ENCODE data around the gene ARHGAP28. TPM values are rescaled to one million over a fixed set of nuclear protein-coding genes. Genes with fewer than 3 reads are reported as not detected.
"Not testable (repeated sequence)": the region's sequence is repeated elsewhere in the genome, so short reads cannot be mapped to it uniquely, and the experiment has no call there.

ARHGAP28 gene
- total RNA-seq, 1 experiment from 2014 or later, result 0.37 TPM

DNA sequence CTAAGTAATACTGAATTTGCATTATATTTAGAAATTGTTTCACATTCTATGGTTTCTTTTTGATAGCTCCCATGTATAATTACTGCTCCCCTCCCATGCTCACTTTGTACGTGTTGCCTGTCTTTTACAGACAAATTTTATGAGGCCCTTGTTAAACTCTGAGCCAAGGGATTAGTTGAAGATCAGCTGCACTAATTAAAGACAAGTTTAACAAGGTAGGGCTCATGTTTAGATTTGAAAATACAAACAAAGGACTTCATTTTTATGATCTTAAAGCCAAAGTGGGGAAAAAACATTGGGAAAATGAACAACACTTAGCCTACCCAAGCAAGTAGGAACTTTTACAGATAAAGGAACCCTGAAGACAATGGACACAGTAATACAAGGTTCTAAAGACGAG is 46.2 kb downstream of the ARHGAP28 start:
- no peak for DNase-seq (ENCODE audit: low read depth)

DNA sequence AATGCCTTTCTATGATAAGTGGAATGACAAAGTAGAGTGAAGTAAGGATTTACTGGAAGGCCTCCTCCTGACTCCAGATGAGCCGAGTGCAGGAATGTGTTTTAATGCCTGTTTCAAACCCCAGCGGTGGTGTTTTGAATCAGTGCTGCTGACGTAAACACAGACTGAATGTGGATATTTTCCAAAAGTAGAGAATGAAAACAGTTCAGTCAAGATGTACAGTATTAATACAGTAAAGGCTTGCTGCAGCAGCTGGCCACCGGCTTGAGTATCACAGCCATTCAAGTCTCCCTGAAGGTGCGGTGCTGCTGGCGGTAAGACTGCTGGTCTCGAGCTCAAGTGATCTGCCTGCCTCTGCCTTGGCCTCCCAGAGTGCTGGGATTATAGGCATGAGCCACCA is 46.7 kb downstream of the ARHGAP28 start:
- no peak for DNase-seq (ENCODE audit: low read depth)

- DNase-seq (ENCODE audit: low read depth), result no peak
Observed at GRCh38 chr18:6777509-6777908, 48.0 kb downstream of the ARHGAP28 start.

GRCh38 chr18:6778459-6779247 is 49.1 kb downstream of the ARHGAP28 start:
- no peak for DNase-seq (ENCODE audit: low read depth)

DNA sequence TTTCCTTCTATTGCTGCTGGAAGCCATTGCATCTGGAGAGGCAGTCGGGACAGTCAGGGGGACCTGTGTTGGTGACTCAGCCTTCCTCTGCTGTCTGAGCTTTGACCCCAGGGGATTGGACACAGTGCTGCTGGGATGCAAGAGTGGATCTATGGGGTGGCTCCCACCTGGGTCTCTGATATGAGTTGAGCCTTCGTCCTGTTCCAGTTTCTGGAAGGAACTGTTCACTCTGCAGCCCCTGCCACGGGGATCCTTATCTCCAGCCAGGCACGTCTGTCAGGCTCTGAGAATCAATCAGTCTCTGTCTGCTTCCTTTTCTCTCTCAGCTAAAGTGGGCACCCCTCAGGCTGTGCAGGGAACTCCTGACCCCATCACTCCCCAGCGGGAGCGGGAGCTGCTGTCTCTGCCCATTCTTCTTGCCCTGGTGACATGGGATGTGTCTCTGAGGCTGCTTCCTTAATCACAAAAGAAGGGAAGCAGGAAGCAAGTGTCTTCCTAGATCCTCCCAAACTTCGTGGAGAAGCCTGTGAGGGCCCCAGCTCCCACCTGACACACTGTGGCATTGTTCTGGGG is 51.7 kb downstream of the ARHGAP28 start:
- DNase-seq (ENCODE audit: low read depth), result no peak

DNA sequence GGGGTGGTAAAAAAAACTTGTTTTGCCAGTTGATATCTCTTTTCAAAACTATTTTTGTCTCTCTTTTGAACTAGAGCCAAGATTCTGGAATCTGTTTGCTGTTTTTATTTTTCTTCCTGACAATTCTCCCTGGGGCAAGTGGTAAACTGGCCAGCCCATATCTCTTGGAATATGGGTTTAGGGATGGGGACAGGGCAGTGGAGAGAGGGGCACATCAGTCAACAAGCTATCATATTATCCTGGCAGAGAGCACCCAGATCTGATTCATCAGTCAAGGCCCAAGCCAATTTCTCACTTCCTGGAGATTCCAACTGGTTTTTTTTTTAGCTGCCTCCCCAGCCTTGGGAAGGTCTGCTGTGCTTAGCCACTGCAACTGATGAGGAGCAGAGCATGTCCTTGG is 52.3 kb downstream of the ARHGAP28 start:
- DNase-seq (ENCODE audit: low read depth), result peak; percentile 25

DNA sequence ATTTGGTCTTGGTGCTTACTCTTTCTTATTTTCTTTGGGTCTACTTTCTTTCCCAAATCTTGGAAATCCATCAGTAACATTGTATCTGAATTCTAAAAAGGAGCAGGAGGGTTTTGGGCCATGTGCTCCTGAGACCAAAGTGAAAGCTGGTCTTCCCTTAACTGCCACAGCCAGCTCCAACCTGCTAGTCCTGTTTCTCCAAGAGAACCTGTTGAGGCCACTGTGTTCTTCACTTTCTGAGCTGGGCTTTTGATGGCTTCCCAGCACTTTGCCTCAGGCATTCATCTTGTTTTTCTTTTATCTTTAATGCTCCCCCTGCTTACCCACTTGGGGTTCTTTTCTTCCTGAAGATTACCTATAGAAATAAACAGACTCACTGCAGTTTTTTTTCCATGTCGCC is 53.3 kb downstream of the ARHGAP28 start:
- DNase-seq (ENCODE audit: low read depth), result no peak

DNA sequence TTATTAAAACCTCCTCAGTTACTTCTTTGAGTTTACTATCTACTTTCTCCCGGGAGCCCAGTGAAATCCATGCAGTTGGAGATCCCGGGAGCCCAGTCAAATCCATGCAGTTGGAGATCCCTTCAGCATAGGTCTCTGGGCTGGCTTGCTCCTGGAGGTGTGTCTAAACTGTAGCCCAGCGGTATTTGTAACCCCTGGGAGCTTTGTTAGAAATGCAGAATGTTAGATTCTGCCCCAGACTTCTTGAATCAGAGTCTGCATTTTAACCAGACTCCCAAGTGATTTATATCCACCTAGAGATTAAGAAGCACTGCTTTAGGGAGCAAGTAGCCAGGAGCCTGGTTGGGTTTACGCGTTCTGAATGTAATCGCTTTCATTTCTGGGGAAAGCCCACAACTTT is 54.5 kb downstream of the ARHGAP28 start:
- DNase-seq (ENCODE audit: low read depth), result no peak

GRCh38 chr18:6785001-6785400 is 55.5 kb downstream of the ARHGAP28 start:
- no peak for DNase-seq (ENCODE audit: low read depth)

GRCh38 chr18:6785411-6785810 is 55.9 kb downstream of the ARHGAP28 start:
- DNase-seq (ENCODE audit: low read depth), result no peak

- no peak for DNase-seq (ENCODE audit: low read depth)
Observed at GRCh38 chr18:6792391-6792790, 62.9 kb downstream of the ARHGAP28 start.

- no peak for DNase-seq (ENCODE audit: low read depth)
Observed at GRCh38 chr18:6793455-6793854, 63.9 kb downstream of the ARHGAP28 start.

GRCh38 chr18:6793986-6794385 is 64.5 kb downstream of the ARHGAP28 start:
- no peak for DNase-seq (ENCODE audit: low read depth)

DNA sequence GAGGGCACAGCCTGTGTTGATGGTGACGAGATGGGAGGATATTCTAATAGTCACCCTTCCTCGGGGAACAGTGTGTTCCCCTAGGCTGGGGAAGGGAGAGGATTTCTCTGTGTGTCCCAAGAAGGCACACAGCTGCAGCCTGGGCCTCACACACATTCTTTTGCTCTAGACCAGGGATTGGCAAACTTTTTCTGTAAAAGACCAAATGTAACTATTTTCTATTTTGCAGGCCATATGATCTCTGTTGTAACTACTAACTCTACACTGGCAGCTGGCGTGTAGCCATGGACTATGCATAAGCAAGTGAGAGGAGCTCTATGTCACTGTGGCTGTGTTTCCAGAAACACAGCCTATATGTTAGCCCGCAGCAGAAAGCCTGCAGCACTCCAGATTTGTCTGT is 65.8 kb downstream of the ARHGAP28 start:
- no peak for DNase-seq (ENCODE audit: low read depth)

GRCh38 chr18:6796511-6796910 is 67.0 kb downstream of the ARHGAP28 start:
- DNase-seq (ENCODE audit: low read depth), result no peak

DNA sequence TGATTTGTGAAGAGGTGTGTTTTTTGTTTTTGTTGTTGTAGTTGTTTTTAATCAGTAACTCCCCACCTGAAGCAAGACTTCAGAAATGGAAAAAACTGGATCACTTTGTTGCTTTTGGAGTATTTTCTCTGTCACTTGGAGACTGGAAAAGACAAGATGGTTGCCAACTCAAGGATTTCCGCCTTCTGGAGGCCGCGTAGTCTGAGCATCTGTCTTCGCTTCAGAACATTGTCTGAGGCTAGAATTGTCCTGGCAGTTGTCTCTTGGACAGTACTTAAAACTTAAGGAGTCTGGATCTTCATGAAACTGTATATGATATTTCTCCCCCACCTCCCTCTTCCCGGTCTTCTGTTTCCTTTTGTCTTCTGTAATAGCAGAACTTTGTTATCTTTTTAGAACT is 67.7 kb downstream of the ARHGAP28 start:
- DNase-seq (ENCODE audit: low read depth), result no peak

GRCh38 chr18:6798896-6799295 is 69.4 kb downstream of the ARHGAP28 start:
- no peak for DNase-seq (ENCODE audit: low read depth)

DNA sequence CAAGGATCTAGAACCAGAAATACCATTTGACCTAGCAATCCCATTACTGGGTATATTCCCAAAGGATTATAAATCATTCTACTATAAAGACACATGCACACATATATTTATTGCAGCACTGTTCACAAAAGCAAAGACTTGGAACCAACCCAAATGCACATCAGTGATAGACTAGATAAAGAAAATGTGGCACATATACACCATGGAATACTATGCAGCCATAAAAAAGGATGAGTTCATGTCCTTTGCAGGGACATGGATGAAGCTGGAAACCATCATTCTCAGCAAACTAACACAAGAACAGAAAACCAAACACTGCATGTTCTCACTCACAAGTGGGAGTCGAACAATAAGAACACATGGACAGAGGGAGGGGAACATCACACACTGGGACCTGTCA is 70.8 kb downstream of the ARHGAP28 start:
- DNase-seq (ENCODE audit: low read depth), result not testable (repeated sequence)

GRCh38 chr18:6807515-6808257 is 78.2 kb downstream of the ARHGAP28 start:
- DNase-seq (ENCODE audit: low read depth), result no peak

DNA sequence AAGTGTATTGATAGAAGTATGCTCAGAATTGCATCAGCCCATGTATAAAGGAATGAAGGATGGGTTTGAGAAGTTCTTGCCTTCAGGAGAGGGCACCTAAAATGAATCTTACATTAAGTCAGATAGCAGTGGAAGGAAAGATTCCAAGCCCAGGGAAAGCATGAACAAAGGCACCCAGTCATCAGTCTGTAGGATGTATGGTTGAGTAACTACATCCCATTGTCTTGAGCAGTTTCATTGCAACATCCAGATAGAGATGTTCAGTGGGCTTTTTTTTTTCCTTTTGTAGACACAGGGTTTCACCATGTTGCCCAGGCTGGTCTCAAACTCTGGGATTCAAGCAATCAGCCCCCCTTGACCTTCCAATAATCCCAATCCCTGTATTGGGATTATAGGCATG is 80.7 kb downstream of the ARHGAP28 start:
- no peak for DNase-seq (ENCODE audit: low read depth)

DNA sequence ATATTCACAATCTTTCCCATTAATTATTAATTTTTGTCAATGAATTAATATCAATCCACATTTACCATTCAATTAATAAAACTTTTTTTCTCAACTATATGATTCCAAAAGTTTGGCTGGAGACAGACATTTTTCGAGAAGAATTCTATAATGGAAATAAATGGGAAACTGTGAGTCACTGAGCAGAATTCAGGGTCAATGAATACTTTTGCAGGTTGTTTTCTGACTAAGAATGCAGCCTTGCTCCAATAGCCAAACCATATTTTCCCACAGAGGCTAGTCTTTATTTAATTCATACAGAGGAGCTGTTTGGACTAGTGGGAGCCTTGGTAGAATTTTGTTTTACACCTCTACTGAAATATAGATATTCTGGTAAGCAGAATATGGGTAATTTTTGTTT is 82.3 kb downstream of the ARHGAP28 start:
- no peak for DNase-seq (ENCODE audit: low read depth)

GRCh38 chr18:6814882-6815425 is 85.4 kb downstream of the ARHGAP28 start:
- DNase-seq (ENCODE audit: low read depth), result no peak

- no peak for DNase-seq (ENCODE audit: low read depth)
Observed at GRCh38 chr18:6816154-6816553, 86.6 kb downstream of the ARHGAP28 start.
